Activated gamma-delta T cell treated with Interleukin-2 at 50 U/mL for 16 hours (primary cell): ENCODE results near the gene TSHZ2.
"Not testable (repeated sequence)": the region's sequence is repeated elsewhere in the genome, so short reads cannot be mapped to it uniquely, and the experiment has no call there.

Experiments
- DNase-seq: peaks from one replicate; pipeline ENCODE4 v3.0.0-alpha.2; 2020

Gene TSHZ2

DNA sequence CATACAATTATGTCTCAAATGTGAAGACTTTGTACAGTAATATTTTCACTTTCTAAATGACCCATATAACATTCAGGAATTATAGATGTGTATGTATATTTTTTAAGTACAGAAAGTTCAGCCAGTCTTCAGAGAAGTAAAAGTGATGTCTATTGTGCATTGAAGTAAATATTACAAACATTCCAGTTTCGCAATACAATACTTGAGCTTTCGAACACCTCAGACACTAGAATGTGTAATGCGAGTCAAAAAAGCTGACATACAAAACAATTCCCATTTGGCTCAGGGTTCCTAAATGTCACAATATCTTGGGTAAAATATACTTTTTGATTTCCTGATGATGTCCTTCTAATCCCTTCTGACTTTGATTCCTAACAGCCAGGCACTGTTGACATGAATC is 520.1 kb downstream of the TSHZ2 start:
- DNase-seq = no peak

DNA sequence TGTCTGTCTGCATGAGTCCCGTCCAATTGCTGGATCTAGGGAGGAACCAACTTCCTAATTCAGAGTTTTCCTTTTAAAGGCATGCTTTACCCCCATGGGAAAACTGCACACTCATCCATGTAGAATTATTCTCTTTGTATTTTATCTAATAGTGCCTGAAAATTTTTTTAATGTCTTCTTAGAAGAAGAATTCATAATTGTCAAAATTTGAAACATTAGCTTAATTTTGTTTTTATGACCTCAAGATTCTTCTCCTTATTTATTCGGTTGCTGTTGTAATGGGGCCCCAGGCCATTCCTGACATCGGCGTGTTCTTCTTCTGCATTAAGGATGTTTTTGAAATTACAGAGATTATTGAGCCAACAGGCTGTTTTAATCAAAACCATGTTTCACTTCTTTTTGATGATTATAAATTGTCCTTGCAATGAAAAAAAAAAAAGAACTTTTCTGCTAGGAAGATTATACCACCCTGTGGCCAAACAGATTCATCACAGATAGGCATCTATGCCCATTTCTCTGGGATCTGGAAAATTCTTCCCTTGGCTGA is 521.2 kb downstream of the TSHZ2 start:
- no peak for DNase-seq

DNA sequence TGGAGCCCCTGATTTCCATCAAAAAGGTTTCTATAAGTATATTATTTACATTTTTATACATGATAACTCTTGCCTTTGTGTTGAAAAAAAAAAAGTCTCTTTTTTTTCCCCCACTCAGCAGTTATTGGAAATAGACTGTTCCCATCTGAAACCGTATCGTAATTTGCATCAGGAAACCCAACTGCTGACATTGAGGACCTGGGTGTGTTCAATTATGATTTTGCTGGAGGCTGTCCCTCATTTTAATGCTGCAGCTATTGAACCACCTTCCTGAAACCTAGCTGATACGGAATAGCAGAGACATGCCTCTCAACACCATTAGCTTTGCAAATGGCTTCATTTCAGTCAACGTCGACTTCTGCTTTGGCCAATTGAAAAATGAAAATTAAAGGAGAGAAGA is 522.6 kb downstream of the TSHZ2 start:
- DNase-seq = no peak

DNA sequence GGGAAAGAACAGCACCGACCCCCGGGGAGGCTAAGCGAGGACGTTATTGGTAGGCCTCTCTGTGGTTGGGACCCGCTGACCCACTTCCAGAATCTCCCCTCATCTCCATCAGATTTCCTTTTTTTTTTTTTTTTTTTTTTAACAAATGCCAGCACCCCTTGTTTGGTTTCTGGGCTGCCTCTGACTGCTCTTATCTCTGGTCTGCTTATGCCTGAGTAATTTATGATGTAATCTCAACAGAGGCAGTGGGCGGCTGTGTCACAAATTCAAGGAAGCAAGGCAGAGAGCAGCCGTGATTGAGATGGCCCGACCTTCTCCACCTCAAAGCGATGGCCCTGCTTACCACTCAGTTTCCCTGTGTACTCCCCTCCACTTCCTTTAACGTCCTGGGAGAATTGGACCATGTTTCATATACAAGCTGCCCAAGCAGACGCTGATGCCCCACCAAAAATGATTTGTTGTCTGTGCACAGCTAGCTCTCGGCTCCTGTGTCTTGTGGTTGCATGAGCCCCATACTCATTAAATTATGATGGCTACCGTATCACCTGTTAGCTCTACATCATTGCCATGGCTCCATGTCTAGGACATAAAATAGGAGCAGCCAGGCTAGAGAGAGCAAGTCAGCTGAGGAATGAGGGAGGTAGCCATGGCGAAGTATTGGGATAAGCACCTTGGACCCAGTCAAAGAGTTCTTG is 523.4 kb downstream of the TSHZ2 start:
- no peak for DNase-seq

DNA sequence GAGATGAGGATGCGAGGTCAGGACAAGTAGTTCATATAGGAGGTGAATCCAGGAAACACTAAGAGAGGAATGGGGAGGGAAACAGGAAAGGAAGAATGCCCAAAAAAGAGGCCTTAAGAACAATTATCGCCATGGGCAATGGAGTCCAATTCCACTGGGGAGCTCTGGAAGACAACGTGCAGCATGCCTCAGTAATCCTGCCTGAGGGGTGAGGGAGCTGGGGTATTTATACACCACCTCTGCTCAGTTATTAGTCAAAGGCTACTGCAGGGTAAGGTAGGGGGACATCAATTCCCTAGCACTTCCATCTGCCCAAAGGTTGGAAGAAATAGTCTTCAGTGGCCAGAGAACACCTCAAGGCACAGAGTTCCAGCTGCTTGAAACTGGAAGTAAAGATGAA is 525.1 kb downstream of the TSHZ2 start:
- DNase-seq = no peak

DNA sequence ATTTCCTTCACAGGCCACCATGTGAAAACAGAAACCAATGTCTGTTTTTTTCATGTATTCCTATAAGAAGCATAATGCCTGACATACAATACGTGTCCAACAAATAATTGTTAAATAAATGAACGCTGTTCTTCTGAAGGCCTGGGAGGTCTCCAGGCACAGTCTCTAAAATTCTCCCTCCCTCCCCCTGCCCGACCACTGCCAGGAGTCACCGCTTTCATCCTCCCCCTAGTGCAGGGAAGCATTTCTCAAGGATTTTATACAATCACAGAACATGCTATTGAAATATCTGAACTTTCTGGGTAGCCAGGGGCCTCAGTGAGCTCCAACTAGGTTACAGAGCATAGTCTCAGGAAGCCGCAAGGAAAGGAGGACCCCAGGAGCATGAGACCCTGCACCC is 526.2 kb downstream of the TSHZ2 start:
- no peak for DNase-seq

DNA sequence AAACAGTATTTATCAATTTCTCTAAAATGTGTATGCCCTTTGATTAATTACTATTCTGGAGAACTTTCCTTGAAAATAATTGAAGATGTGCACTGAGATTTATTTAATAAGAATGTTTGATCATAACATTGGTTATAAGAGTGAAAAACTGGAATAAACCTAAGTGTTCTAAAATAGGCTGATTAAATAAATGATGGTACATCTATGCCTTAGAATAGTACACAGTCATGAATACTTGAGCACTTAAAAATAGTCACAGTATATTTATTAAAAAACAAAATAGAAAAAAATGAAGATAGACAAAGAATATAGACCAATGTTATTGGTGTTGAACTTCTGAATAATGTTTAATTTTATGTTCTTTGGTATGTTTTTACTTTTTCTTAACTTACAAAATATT is 528.5 kb downstream of the TSHZ2 start:
- no peak for DNase-seq

DNA sequence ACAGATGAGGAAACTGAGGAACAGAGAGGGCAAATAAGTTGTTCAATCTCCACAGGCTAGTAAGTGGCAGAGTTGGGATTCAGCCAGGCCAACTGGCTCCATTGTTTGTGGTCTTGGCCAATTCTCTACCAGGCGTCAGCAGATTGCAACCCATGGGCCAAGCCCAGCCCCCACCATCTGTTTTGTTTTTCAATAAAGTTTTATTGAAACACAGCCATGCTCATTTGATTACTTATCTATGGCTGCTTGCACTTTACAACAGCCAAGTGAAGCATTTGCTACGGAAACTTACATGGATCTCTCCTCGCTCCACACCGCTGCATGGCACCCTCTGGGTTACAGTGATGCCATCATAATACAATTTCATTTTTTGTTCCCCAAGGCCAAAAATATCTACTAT is 530.7 kb downstream of the TSHZ2 start:
- DNase-seq = no peak

DNA sequence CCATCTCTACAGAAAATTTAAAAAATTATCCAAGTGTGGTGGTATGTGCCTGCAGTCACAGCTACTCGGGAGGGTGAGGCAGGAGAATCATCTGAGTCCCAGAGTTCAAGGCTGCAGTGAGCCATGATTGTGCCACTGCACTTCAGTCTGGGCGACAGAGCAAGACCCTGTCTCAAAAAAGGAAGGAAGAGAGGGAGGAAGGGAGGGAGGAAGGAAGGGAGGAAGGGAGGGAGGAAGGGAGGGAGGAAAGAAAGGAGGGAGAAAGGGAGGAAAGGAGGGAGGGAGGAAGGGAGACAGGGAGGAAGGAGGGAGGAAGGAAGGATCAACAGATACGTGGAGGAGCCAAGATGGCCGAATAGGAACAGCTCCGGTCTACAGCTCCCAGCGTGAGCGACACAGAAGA is 531.4 kb downstream of the TSHZ2 start:
- no peak for DNase-seq

DNA sequence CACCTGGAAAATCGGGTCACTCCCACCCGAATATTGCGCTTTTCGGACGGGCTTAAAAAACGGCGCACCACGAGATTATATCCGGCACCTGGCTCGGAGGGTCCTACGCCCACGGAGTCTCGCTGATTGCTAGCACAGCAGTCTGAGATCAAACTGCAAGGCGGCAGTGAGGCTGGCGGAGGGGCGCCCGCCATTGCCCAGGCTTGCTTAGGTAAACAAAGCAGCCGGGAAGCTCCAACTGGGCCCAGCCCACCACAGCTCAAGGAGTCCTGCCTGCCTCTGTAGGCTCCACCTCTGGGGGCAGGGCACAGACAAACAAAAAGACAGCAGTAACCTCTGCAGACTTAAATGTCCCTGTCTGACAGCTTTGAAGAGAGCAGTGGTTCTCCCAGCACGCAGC is 531.9 kb downstream of the TSHZ2 start:
- not testable (repeated sequence) for DNase-seq

DNA sequence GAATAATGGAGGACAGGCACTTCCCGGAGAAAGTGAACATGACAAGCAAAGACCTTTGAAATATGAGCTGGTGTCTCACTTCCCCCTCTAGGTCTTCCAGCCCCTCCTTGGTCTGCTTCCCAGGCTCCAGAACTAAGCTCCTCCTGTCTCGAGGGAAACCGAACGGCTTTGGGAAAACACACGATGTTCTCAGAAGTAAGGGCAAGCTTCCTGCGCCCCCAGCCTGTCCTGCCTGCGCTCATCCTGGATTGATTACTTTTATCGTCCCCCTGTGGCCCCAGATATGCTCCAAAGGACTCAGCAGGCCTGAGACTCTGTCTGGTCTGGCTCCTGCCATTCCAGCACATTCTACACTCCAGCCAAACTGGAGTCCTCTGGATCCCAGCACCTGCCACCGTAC is 538.1 kb downstream of the TSHZ2 start:
- no peak for DNase-seq

DNA sequence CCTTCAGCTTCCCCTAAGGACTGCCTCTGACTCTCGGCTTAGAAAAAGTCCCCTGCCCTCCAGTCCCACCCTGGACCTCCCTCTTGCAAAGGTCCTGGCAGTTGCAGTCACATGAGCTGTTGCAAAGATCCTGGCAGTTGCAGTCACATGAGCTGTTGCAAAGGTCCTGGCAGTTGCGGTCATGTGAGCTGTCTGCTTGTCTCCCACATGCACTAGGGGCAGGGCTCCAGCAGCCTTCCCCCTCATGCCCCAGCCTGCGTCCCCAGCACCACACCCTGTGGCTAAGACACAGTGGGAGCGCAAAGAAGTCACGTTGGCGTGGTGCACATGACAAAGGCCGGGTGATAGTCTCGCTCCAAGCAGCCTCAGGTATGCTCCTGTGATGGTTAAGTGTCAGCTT is 538.5 kb downstream of the TSHZ2 start:
- no peak for DNase-seq

DNA sequence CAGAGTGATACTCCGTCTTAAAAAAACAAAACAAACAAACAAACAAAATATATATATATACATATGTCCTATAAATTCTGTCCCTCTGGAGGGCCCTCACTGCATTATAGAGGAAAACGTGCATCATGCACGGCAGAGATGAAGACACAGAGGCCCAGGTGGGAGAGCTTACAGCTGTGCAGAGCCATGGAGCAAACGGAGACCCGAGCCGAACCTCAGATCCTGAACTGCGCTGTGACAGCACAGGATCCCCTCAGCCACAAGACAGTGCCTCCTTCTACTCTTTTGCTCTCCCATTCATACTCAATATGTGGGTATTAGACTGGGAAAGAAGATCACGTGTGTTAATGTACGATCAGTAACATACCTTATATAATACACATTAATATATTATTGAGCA is 539.9 kb downstream of the TSHZ2 start:
- DNase-seq = no peak

DNA sequence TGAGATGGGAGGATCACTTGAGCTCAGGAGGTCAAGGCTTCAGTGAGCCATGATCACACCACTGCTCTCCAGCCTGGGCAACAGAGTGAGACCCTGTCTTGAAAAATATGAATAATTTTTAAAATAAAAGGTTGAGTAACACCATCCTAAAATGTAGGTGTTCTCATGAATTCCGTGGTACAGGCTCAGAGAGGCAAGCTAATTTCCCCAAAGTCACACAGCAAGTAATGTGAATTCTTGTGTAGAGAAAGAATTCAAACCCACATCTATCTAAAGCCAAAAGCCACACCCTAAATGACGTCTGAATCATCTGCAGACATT is 541.0 kb downstream of the TSHZ2 start:
- no peak for DNase-seq

DNA sequence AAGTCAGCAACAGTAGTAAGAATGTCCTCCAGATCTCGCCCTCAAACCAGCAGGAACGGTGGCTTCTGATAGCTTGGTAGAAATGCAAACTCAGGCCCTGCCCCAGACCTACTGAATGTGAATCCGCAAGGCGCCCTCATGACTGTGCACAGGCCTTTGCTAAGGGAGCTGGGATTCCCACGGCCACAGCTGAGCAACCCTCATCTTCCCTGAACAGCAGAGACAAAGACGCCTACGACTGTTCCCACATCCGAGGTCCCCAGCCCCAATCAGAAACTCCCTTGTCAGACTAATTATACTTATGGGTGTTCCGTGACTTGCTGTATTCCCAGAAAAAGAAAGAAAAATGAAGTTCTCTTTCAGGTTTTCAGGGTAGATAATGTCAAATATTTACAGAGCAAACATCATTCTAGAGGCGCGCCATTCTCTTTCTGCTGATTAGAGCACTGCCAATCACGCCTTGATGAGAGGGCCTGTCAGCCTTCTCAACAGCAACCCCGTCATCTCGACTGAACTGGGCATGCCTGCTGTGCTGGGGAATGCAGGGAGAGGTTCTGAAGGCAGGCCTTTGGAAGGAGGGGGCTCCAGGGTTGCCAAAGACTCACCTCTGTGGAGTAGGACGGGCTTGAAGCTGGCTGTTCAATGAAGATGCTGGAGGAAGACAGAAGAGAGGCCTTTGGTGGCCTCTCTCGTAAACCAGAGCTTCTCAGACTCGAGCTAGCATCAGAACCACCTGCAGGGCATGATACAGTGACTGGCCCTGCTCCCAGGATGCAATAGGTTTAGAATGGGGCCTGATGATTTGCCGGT is 541.5 kb downstream of the TSHZ2 start:
- no peak for DNase-seq

DNA sequence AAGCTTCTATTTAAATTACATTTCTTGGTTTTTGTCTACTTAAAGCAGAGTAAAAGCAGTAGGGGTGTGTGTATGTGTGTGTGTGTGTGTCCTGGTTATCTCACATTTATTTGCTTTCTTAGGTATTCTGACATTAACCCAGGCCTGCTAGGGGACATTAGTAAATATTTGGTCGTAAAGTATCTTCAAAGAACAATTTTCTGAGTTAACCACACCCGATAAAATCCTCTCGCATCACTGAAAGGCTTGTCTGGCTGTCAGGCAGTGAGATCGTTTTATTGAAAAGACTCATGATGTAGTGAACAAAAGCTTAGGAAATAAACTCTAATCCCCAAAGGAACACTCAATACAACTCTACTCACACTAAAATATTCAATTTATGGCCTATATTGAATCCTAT is 543.6 kb downstream of the TSHZ2 start:
- DNase-seq = no peak

DNA sequence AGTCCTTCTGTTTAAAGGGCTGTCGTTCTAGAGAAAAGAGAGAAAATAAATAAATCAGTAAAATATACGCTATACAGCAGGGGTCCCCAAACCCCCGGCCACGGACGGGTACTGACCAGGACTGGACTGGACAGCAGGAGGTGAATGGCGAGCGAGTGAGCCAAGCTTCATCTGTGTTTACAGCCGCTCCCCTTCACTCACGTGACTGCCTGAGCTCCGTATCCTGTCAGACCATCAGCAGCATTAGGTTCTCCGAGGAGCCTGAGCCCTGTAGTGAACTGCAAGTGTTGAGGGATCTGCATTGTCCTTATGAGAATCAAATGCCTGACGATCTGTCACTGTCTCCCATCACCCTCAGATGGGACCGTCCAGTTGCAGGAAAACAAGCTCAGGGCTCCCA is 545.0 kb downstream of the TSHZ2 start:
- DNase-seq = no peak

DNA sequence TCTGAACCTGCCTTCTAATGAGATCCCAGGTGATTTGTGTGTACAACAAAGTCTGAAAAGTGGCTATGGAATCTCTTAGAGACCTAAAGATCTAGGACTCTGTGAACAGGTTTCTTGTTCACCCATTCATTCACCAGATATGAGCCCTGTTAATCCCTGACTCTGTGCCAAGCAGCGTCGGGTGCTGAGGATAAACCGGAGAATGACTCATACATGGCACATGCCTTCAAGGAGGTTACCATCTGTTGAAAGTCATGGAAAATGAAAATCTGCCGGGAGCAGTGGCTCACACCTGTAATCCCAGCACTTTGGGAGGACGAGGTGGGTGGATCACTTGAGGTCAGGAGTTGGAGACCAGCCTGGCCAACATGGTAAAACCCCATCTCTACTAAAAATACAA is 549.3 kb downstream of the TSHZ2 start:
- DNase-seq = not testable (repeated sequence)

DNA sequence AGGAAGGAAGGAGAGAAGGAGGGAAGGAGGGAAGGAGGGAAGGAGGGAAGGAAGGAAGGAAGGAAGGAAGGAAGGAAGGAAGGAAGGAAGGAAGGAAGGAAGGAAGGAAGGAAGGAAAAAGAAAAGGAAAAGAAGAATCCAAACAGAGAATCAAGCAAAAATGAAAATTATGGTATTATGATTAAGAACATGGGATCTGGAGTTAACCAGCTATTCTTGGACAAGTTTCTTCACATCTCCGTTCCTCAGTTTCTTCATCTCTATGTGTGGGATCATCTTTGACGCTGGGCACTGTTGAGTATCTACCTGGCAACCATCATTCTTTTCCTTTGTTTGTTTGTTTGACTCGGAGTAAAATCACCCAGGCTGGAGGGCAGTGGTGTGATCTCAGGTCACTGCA is 549.9 kb downstream of the TSHZ2 start:
- DNase-seq = no peak

DNA sequence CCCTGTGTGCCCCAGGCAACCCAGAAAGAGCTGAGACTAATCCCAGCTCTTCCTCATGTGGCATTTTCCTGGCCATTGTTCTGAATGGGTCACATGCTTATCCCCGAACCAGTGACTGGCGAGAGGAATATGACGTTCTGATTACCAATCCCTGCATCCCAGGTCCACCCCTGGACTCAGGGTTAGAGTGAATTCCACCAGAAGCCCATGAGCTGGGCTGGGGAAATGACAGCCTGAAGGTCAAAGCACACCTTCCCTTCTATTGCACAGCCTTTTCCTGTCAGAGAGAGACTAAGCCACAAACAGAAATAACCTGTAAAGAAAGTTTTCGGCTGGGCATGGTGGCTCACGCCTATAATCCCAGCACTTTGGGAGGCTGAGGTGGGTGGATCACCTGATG is 550.5 kb downstream of the TSHZ2 start:
- DNase-seq = no peak

DNA sequence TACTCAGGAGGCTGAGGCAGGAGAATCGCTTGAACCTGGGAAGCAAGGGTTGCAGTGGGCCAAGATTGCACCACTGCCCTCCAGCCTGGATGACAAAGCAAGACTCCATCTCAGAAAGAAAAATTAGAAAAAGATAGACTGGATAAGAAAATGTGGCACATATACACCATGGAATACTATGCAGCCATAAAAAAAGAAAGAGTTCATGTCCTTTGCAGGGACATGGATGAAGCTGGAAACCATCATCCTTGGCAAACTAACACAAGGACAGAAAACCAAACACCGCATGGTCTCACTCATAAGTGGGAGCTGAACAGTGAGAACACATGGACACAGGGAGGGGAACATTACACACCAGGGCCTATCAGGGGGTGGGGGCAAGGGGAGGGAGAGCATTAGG is 551.5 kb downstream of the TSHZ2 start:
- not testable (repeated sequence) for DNase-seq

DNA sequence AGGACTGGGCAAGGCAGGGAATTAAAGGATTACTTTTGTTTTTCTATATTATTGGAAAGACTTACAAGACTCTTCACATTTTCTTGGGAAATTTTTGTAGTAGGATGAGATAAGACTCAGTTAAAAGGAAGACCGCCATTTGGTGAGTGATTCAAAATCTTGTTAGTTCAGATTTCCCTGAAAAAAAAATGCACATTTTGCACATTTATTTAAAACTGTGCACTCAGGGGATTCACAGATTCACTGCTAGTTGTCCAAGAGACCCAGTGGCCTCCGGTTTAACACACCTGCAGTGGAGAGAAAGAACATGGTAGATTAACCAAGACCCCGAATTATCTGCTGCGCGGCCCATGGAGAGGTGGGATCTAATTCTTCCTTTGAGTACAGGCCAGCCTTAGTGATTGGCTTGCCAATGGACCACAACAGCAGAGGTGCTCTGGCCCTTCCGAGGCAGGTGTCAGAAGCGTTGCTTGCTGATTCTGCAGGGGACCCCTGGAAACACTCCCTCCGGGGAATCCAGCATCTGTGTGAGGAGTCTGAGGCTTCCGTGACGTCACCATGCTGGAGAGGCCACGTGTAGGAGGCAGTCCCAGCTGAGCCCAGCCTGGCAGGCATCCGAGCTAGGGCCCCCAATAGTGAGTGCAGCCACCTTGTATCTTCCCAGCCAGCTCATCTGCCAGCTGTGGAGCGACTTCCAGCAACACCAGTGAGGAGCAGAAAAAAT is 552.6 kb downstream of the TSHZ2 start:
- DNase-seq = no peak

DNA sequence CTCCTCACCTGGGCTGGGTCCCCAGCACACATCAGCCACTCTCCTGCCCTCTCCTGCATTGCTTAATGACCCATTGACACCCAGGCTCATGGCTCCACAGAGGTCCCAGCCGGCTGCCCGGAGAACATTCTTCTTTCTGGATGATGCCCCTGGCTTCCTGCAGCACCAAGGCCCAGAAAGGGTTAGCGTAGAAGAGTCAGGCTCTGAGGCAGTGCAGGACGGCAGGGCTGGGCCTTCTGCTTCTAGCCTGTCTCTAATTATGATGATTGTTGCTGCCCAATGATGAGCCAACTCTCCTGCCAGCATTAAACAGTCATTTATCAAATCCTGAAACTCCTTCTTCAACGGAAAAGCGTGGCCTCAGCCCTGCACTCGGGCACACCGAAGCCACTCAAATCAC is 555.0 kb downstream of the TSHZ2 start:
- DNase-seq = no peak

DNA sequence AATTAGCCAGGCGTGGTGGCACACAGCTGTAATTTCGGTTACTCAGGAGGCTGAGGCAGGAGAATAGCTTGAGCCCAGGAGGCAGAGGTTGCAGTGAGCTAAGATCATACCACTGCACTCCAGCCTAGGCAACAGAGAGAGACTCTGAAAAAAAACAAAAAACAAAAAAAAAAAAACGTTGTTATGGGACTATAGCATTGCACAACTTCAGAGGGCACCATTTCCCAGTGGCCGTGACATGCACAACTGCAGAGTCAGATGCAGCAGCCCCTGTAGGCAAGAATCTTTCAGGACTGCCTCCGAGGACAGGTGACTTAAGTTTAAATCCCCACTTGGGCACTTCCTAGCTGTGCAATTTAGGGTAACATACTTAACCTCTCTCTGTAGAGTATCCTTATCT is 557.5 kb downstream of the TSHZ2 start:
- DNase-seq = no peak
